SK-N-SH treated with all-trans-retinoic acid at 6 μM for 48 hours (cell line): Measurements from ENCODE around the gene HTR6.

Source experiments
- BACH2 ChIP-seq: fragments of 250-450 bp; sonication (Bioruptor Pico); IDR thresholded peaks from 2 replicates; pipeline ENCODE4 v1.9.0; 2021; ENCODE audit warnings: mild to moderate bottlenecking, borderline replicate concordance
- CSDC2 ChIP-seq: fragments of 250-450 bp; sonication (Bioruptor Pico); IDR thresholded peaks from 2 replicates; pipeline ENCODE4 v1.5.0; 2020; ENCODE audit warnings: mild to moderate bottlenecking, moderate library complexity
- OSR1 ChIP-seq: fragments of 250-450 bp; sonication (Bioruptor Pico); IDR thresholded peaks from 2 replicates; pipeline ENCODE4 v1.8.0; 2022; ENCODE audit warnings: moderate library complexity, mild to moderate bottlenecking, inconsistent platforms
- POU6F1 ChIP-seq: fragments of 250-450 bp; sonication (Bioruptor Pico); IDR thresholded peaks from 2 replicates; pipeline ENCODE4 v1.8.0; 2021; ENCODE audit warnings: low read depth, mild to moderate bottlenecking, moderate library complexity, borderline replicate concordance
- PPARA ChIP-seq: fragments of 250-450 bp; sonication (Bioruptor Pico); IDR thresholded peaks from 2 replicates; pipeline ENCODE4 v1.5.0; 2020; ENCODE audit warnings: mild to moderate bottlenecking, borderline replicate concordance
- ZC3H10 ChIP-seq: fragments of 250-450 bp; sonication (Bioruptor Pico); IDR thresholded peaks from 2 replicates; pipeline ENCODE4 v1.5.1; 2021; ENCODE audit warnings: mild to moderate bottlenecking, moderate library complexity
- ZFP3 ChIP-seq: fragments of 250-450 bp; sonication (Bioruptor Pico); IDR thresholded peaks from 2 replicates; pipeline ENCODE4 v1.5.0; 2020; ENCODE audit warnings: mild to moderate bottlenecking, moderate library complexity
- ZNF8 ChIP-seq: fragments of 450-650 bp; formaldehyde crosslinking; IDR thresholded peaks from 2 replicates; pipeline ENCODE4 v1.5.0; 2020; ENCODE audit warnings: mild to moderate bottlenecking, moderate library complexity

- TF ChIP-seq ZNF8 (no peak), PPARA (CRISPR knock-in tag) (no peak), ZC3H10 (CRISPR knock-in tag) (no peak), CSDC2 (no peak), BACH2 (CRISPR knock-in tag) (no peak), ZFP3 (CRISPR knock-in tag) (no peak), OSR1 (CRISPR knock-in tag) (no peak), POU6F1 (CRISPR knock-in tag) (no peak)
These were observed 14.3 kb downstream of the HTR6 start for GRCh38 chr1:19678931-19679453.
